GM13976 (cell line): ENCODE results near the gene ZNF544.

Experiments
- DNase-seq: peaks from one replicate; pipeline ENCODE4 v3.0.0; 2012; ENCODE audit warnings: low spot score
- CTCF ChIP-seq: IDR thresholded peaks from 2 replicates; pipeline ENCODE4 v1.5.1; 2012; ENCODE audit warnings: borderline replicate concordance, mild to moderate bottlenecking; ENCODE audit not compliant: insufficient read depth; ENCODE audit errors: extremely low read depth, missing control alignments, control extremely low read depth
- in situ Hi-C: fragments of 300-500 bp; cut with MboI; formaldehyde crosslinking; loops from one replicate; pipeline ENCODE4 v1.12.0; 2022; ENCODE audit warnings: low sequenced_read_pairs, mixed read lengths, inconsistent platforms; ENCODE audit not compliant: unreplicated experiment

Gene ZNF544

DNA sequence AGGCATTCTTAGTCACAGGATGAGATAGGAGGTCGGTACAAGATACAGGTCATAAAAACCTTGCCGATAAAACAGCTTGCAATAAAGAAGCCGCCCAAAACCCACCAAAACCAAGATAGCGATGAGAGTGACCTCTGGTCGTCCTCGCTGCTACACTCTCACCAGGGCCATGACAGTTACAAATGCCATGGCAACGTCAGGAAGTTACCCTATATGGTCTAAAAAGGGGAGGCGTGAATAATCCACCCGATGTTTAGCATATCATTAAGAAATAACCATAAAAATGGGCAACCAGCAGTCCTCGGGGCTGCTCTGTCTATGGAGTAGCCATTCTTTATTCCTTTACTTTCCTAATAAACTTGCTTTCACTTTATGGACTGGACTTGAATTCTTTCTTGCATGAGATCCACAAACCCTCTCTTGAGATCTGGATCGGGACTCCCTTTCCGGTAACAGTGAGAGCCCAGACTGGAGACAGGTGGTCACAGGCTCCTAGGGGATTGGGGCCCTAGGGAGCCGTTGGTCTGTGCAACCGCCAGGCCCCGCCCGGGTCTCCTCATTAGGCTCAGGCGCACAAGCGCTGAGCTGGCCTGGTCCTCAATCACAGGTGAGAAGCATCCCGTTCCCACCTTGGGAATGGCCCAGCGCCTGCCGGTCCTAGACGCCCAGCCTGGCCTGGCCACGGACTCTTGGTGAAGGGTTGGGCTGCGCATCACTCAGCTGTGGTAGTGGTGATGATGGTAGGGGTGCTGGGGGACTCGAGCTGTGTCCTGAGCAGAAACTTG, 10.9 kb upstream of the ZNF544 start:
- in situ Hi-C loops = no loop called here
- DNase-seq = no peak
- no peak for TF ChIP-seq CTCF

GRCh38 chr19:58218899-58219298, 9.8 kb upstream of the ZNF544 start:
- DNase-seq = no peak
- in situ Hi-C loops = no loop called here
- peak; percentile 10 for TF ChIP-seq CTCF

DNA sequence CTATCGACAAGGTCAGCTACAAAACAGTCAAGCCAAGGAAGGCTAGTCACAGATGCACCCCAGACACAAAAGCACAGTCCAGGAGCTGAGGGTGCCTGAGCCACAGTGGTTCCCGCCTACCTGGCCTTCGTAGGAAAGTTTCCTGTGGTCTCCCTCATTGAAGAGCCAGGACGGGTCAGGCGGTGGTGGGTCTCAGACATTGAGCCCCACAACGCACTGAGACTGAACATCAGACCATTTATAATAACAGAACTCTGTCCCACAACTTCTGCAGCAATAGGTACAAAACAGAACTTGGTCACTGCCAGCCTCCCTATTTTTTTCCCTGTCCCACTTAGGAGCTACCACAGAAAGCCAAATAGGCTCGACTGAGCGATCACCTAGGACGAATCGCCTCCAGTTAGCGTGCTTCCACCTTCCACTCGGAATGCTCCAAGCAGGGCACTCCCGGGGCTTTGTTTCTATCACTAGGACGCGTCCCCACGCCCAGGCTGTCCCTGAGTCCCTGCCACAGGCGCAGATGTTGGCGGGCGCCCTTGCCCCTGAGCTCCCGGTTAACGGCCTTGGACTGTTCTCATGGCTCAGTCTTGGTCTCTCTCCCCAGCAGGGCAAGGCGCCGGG, 640 bp upstream of the ZNF544 start:
- peak; percentile 49 for DNase-seq
- in situ Hi-C loops = no loop called here
- TF ChIP-seq CTCF = no peak

DNA sequence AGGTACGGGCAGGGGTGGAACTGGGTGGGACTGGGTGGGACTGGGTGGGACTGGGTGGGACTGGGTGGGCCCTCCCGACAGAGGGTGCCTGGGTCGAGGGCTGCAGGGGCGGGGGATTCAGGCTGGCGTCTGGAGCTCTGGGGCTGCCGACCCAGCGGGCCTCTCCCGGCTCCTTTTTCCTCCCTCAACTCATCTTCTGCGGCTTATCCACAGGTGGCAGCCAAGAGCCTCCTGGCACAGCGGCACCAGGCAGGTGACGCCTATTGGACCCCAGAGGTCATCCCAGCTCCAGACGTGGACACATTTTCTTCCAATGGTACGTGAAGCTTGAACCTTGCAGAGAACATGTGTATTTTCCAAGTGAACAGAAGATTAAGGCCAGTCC, 533 bp downstream of the ZNF544 start:
- no peak for DNase-seq
- TF ChIP-seq CTCF = peak; percentile 33
- in situ Hi-C loops = no loop called here

- in situ Hi-C loops = no loop called here
- DNase-seq = no peak
- no peak for TF ChIP-seq CTCF
These were observed 8.6 kb downstream of the ZNF544 start for GRCh38 chr19:58237324-58237723.

DNA sequence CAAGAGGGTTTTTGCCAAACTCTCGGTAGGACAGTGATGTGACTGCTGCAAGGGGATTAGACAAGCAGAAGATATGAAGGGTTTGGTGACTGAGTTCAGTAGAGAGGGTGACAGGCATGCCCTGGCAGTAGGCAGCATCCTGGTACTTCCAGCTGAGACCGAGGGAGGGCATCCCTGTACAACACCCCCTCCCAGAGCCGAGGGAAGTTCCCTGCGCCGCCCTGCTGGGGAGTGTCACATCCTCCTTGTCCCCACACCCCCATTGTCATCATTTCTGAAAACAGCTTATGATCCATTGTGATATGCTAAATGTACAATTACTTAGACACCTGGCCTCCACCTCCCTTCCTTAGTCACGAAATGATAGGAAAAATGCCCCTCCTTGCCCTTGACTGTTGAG, 14.6 kb downstream of the ZNF544 start:
- in situ Hi-C loops = no loop called here
- DNase-seq = no peak
- TF ChIP-seq CTCF = no peak
